Ishikawa (cell line): Measurements from ENCODE around the gene ECSCR.

ENCODE experiments used
- CEBPB ChIP-seq: IDR thresholded peaks from 2 replicates; pipeline ENCODE4 v1.6.1; 2012
- EGR1 ChIP-seq: IDR thresholded peaks from 2 replicates; pipeline ENCODE4 v1.6.1; 2012
- EP300 ChIP-seq: IDR thresholded peaks from 2 replicates; pipeline ENCODE4 v1.6.1; 2012; ENCODE audit warnings: borderline replicate concordance
- TEAD4 ChIP-seq: IDR thresholded peaks from 2 replicates; pipeline ENCODE4 v1.6.1; 2012
- USF1 ChIP-seq: IDR thresholded peaks from 2 replicates; pipeline ENCODE4 v1.6.1; 2012
- ZBTB7A ChIP-seq: IDR thresholded peaks from 2 replicates; pipeline ENCODE4 v1.6.1; 2012; ENCODE audit warnings: low read depth
- TF ChIP-seq, protein P1 (sequence below): IDR thresholded peaks from 2 replicates; pipeline ENCODE4 v1.6.1; 2012

GRCh38 chr5:139399501-139400121 is 62.9 kb downstream of the ECSCR start:
- TF ChIP-seq EP300 (no peak), USF1 (no peak), CEBPB (no peak), ZBTB7A (no peak), EGR1 (no peak), TEAD4 (no peak)
- TF ChIP-seq, protein P1, sequence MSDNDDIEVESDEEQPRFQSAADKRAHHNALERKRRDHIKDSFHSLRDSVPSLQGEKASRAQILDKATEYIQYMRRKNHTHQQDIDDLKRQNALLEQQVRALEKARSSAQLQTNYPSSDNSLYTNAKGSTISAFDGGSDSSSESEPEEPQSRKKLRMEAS, result no peak
